ENCODE data around the gene ZNF837.
"Not testable (repeated sequence)": the region's sequence is repeated elsewhere in the genome, so short reads cannot be mapped to it uniquely, and the experiment has no call there.

Gene ZNF837

GRCh38 chr19:58380662-58381459, at the start of gene ZNF837:
Gene ZNF837, minus strand, starts transcription at chr19:58381030. Its CDS starts 11,698 bp downstream, at chr19:58369332.
- peak; percentile 100 for DNase-seq (ENCODE audit: low read depth)

GRCh38 chr19:58429745-58430144, 48.9 kb upstream of the ZNF837 start:
- DNase-seq (ENCODE audit: low read depth): no peak

DNA sequence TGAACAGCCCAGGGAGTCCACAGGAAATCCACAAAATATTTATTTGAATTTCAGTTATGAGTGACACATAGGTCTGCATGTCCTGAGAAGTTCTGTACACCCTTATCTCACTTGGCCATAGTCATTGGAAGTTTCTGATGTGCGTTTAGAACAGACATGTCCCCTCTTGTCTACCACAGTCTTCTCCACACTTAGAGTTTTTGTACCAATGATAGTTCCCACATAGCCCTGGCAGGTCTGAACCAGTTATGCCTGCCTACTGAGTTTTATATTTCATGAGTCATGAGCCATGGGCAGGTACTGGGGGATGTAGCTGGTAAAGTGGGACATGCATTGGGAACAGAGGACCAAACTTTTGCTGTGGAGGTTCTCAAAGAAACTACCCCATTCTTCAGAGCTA, 47.8 kb upstream of the ZNF837 start:
- DNase-seq (ENCODE audit: low read depth): no peak

DNA sequence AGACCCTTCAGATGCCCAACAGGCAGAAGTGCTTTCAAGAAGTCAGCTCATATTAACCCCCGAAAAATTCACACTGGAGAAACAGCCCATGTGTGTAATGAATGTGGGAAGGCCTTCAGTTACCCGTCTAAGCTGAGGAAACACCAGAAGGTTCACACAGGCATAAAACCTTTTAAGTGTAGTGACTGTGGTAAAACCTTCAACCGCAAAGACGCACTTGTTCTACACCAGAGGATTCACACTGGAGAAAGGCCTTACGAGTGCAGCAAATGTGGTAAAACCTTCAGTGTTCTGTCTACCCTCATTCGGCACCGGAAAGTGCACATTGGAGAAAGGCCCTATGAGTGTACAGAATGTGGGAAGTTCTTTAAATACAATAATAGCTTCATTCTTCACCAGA, 36.2 kb upstream of the ZNF837 start:
- no peak for DNase-seq (ENCODE audit: low read depth)

DNA sequence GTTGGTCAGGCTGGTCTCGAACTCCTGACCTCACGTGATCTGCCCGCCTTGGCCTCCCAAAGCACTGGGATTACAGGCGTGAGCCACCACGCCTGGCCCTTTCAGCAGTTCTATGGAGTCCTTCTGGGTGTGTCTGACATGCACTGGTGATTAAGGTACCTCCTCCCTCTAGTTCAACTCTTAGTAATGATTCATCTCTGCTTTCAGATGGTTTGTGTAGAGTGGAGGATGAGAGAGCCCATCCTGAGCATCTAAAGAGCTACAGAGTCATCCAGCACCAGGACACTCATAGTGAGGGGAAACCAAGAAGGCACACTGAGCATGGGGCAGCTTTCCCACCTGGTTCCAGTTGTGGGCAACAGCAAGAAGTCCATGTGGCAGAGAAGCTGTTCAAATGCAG, 35.8 kb upstream of the ZNF837 start:
- no peak for DNase-seq (ENCODE audit: low read depth)

- no peak for DNase-seq (ENCODE audit: low read depth)
These were observed 28.4 kb upstream of the ZNF837 start for GRCh38 chr19:58409010-58409790.

GRCh38 chr19:58408152-58409009, 27.6 kb upstream of the ZNF837 start, which contains the start of gene ZNF584:
Gene ZNF584, plus strand, starts transcription at chr19:58408649. Its CDS starts 499 bp downstream, at chr19:58409148.
- DNase-seq (ENCODE audit: low read depth): peak; percentile 92

- no peak for DNase-seq (ENCODE audit: low read depth)
These were observed 26.9 kb upstream of the ZNF837 start for GRCh38 chr19:58407658-58408151.

DNA sequence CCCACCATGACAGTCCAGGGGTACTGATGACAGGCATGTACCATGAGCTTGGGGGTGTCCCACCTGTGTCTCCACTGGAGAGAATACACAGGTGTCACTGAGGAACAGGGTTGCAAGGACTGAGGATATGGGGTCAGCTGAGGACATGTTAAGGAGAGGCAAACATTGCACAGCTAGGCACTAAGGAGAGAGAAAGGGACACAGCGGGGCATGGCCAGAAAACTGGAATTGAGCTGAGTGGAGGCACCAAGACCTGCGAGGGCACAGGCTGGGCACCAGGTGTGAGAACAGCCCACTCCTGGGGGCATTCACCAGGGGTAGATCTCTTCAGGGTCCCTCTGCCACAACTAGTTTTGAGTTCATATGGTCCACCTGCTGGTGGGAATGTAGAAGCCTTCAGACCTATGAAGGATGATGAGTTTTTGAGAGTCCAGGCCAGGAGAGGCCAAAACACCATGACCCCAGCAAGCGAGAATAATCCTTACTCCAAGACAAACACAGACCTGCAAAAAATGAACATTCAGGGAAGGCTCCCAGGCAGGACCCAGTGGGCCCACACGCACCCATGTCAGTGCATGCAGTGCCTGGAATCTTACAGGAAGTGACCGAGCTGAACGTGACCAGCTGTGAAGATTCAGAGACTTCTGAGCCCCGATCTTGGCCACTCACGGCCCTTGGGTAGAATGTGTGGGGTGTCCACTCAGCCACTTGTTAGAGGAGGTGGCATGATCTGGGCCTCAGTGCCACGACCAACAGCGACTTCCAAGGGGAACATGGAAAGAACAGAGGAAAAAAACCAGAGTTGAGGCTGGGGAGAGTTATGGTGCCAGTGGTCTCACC, 26.2 kb upstream of the ZNF837 start:
- no peak for DNase-seq (ENCODE audit: low read depth)

- DNase-seq (ENCODE audit: low read depth): not testable (repeated sequence)
These were observed 23.2 kb upstream of the ZNF837 start for GRCh38 chr19:58403920-58404478.

GRCh38 chr19:58401840-58402421, 21.1 kb upstream of the ZNF837 start:
- DNase-seq (ENCODE audit: low read depth): no peak

- peak; percentile 98 for DNase-seq (ENCODE audit: low read depth)
These were observed 20.3 kb upstream of the ZNF837 start for GRCh38 chr19:58400916-58401839.

- DNase-seq (ENCODE audit: low read depth): no peak
These were observed 19.6 kb upstream of the ZNF837 start for GRCh38 chr19:58400316-58400915.

DNA sequence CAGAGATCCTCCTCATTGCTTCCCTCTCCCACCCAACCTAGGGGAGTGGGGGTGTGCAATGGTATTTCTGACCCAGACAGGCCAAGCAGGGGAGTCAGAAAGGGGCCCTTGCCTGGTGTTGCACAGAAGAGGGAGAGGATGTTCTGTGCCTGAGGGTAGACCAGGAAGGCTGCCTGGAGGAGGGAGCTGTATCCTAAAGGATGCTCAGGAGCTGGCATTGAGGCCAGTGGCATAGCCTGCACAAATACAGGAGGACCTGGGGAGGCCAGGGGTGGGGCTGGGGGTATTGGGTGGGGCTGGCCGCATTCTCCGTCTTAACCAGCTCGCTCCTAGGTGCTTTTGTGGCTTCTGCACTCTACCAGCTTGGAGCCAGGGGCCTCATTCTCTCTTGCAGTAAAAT, 19.1 kb upstream of the ZNF837 start:
- DNase-seq (ENCODE audit: low read depth): no peak

DNA sequence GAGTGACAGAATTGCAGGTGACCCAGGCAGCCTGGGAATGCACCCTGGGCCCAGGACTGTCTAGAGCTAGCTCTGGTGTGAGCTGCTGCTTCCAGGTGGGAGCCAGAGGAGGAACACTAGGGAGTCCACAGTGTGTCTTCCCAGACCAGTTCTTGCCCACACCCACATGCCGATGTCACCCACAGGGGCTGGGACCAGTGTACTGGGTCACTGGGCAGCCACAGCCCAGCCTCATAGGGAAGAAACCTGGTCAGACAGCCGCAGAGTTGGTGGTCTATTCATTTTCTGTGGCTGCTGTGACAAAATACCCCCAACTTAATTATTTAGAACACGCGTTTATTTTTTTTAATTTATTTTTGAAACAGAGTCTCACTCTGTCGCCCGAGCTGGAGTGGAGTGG, 17.7 kb upstream of the ZNF837 start:
- DNase-seq (ENCODE audit: low read depth): no peak

GRCh38 chr19:58398087-58398486, 17.3 kb upstream of the ZNF837 start:
- no peak for DNase-seq (ENCODE audit: low read depth)

DNA sequence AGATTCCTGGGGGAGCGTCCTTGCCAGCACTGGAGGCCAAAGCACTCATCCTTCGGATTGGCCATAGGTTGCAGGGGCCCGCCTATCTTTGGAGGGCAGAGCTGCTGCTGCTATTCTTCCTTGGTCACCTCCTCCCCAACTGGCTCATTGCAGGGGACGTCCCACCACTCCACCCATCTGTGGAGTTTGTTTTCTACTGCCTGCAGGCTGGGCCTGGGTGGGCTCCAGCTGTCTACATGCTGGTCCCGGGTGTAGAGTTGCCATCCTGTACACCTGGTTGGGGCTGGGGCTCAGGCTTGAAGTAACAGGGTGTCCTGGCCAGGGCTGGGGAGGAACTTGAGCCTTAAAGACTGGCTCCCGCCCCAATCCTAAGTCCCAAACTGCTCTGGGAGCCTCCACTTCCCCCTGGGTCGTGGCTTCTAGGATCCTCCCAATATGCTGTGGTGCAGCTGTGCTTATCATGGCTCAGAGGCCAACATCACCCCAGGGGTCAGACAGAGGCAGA, 16.8 kb upstream of the ZNF837 start:
- DNase-seq (ENCODE audit: low read depth): no peak

- DNase-seq (ENCODE audit: low read depth): no peak
These were observed 16.1 kb upstream of the ZNF837 start for GRCh38 chr19:58396691-58397532.
